ENCODE data around the gene BLACAT1. TPM values are rescaled to one million over a fixed set of nuclear protein-coding genes. Genes with fewer than 3 reads are reported as not detected.

BLACAT1 gene
- total and polyA plus RNA-seq, 2 of the 8 experiments (the other 6 are each of a cell fraction or from before 2014, with no cell fraction given): 3.5 to 10.5 TPM

DNA sequence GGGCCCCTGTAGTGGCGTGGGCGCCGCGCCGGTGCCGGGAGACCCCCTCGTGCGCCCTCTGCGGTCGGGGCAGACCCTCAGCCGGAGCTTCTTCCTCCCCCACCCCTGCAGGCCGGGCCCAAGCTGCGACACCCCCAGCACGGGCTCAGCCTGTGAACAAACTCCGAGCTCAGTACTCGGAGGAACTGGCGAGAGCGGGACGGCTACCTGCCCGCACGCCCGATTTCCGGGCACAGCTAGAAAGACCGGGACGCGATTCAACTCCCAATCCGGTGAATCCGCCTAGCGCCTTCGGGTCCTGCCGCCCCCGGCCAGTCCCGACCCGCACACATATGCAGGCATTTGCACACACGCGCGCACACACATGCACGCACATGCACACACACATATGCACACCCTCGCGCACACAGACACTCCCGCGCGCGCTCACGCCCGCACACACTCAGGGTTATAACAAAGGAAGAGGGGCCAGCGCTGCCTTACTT is 580 bp upstream of the BLACAT1 start (continued):
- TF ChIP-seq, protein P1, sequence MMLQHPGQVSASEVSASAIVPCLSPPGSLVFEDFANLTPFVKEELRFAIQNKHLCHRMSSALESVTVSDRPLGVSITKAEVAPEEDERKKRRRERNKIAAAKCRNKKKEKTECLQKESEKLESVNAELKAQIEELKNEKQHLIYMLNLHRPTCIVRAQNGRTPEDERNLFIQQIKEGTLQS (IDR thresholded peaks at IDR 0.05; ENCODE audit: insufficient read depth, low read depth, low read length): no peak
- TF ChIP-seq CHD2 (IDR thresholded peaks at IDR 0.05; ENCODE audit: low read length): no peak
- TF ChIP-seq KDM1A (IDR thresholded peaks at IDR 0.05; ENCODE audit: borderline replicate concordance, low read length): no peak; the same call in 1 of the 2 replicates
- TF ChIP-seq TBP (IDR thresholded peaks at IDR 0.05; ENCODE audit: low read depth, low read length): no peak; the same call in none of the 2 replicates
- TF ChIP-seq, protein P2, sequence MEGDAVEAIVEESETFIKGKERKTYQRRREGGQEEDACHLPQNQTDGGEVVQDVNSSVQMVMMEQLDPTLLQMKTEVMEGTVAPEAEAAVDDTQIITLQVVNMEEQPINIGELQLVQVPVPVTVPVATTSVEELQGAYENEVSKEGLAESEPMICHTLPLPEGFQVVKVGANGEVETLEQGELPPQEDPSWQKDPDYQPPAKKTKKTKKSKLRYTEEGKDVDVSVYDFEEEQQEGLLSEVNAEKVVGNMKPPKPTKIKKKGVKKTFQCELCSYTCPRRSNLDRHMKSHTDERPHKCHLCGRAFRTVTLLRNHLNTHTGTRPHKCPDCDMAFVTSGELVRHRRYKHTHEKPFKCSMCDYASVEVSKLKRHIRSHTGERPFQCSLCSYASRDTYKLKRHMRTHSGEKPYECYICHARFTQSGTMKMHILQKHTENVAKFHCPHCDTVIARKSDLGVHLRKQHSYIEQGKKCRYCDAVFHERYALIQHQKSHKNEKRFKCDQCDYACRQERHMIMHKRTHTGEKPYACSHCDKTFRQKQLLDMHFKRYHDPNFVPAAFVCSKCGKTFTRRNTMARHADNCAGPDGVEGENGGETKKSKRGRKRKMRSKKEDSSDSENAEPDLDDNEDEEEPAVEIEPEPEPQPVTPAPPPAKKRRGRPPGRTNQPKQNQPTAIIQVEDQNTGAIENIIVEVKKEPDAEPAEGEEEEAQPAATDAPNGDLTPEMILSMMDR (IDR thresholded peaks at IDR 0.05; ENCODE audit: control extremely low read depth in 1 of 3, insufficient read depth in 1 of 3, low read depth in 1 of 3, low read length in 3 of 3): peak in 1 of 3 experiments; percentile 10; a peak in 1 of 4 replicates
- TF ChIP-seq TCF12 (IDR thresholded peaks at IDR 0.05; ENCODE audit: low read depth, low read length): no peak
- TF ChIP-seq SAP30 (IDR thresholded peaks at IDR 0.05; ENCODE audit: insufficient read depth, insufficient replicate concordance, low read length): no peak
- TF ChIP-seq YY1 (IDR thresholded peaks at IDR 0.05; ENCODE audit: low read depth, low read length): no peak
- no peak for TF ChIP-seq CEBPB (IDR thresholded peaks at IDR 0.05; ENCODE audit: low read depth, low read length)
- no peak for TF ChIP-seq CBX5 (IDR thresholded peaks at IDR 0.05; ENCODE audit: low read depth, low read length)
- no peak for TF ChIP-seq SP4 (IDR thresholded peaks at IDR 0.05; ENCODE audit: low read length)
- no peak for TF ChIP-seq GTF2F1 (IDR thresholded peaks at IDR 0.05; ENCODE audit: borderline replicate concordance, low read depth, low read length)
- TF ChIP-seq SIN3A (conservative IDR thresholded peaks at IDR 0.05 in 1 of 2, IDR thresholded peaks at IDR 0.05 in 1 of 2; ENCODE audit: low read depth in 1 of 2, low read length in 2 of 2): no peak; a peak in 2 of 4 replicates
- no peak for TF ChIP-seq CHD1 (IDR thresholded peaks at IDR 0.05; ENCODE audit: low read depth, low read length)
